T47D (cell line): ENCODE data around the gene SURF6.
"Not testable (repeated sequence)": the region's sequence is repeated elsewhere in the genome, so short reads cannot be mapped to it uniquely, and the experiment has no call there.

Experiments
- DNase-seq, 2 experiments: peaks; one replicate each; pipeline versions ENCODE4 v3.0.0 to v3.0.0-alpha.2; 2011 to 2012; ENCODE audit warnings: low read depth in 1 of 2, low spot score in 1 of 2
- JUND ChIP-seq: IDR thresholded peaks from 2 replicates; pipeline ENCODE4 v1.6.1; 2012; ENCODE audit warnings: low read depth
- in situ Hi-C: cut with HindIII; loops from 2 replicates; pipeline ENCODE4 v1.10.0; 2016; ENCODE audit warnings: low sequenced_read_pairs, low pct_unique_long_range_greater_than_20kb

SURF6 gene

DNA sequence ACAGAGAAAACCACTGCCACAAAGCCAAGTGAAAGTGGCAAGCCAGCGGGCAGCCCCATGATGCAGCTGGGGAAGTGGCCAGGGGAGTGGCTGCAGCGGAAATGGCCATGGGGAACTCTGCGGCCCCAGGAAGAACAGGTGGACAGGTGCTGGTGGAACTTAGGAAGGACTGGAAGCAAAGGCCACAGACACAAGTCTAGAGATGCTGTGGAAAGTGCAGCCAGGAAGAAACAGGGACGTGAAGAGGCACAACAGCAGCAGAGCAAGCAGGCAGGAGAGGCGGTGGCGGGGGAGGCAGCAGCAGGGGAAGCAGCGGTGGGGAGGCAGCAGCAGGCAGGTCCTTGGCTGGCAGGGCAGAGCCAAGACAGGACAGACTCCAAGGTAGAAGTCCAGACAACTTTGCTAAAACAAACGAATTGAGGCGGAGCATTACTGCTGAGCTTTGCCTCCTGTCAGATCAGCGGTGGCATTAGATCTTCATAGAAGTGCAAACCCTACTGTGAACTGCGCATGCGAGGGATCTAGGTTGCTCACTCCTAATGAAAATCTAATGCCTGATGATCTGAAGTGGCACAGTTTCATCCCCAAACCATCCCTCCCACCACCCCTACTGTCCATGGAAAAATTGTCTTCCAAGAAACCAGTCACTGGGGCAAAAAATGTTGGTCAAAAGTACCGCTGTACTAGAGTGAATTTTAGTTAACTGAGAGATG lies 11.8 kb downstream of the SURF6 start:
- in situ Hi-C loops = no loop called here
- no peak for DNase-seq
- TF ChIP-seq JUND = no peak

DNA sequence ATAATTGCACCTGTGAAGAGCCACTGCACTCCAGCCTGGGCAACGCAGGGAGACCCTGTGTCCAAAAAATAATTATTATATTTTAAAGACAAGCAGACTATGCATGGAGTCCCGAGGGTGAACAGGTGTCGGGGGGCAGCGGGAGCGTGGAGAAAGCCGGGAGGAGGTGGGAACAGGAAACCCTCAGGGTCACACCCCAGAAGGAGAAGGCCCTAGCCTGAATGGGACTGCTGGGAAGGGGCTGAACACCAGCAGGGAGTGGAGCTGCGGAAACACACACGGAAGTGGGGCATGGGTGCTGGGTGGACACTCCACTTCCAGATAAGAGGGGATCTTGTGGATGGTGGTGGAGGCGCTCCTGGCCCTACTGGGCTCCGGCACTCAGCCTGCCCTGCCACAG lies 12.8 kb downstream of the SURF6 start:
- no peak for TF ChIP-seq JUND
- in situ Hi-C loops = no loop called here
- no peak for DNase-seq

DNA sequence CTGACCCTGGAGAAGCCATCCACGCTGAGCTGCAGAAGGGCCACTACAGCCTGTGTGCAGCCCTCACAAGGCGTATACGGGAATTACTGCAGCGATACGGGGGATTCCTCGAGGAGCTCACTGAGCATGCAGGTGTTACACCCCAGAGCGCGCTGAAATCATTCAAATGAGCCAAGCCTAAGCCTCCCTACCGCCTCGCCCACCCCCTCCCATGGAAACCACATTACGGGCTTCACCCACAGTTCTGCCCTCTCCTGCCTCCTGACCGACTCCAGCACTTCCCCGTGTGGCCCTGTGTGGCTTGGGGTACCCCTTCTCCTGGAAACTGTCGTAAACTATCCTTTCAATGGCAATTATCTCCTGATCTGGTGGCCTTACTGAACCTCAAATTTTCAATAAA lies 13.3 kb downstream of the SURF6 start:
- no peak for DNase-seq
- in situ Hi-C loops = no loop called here
- no peak for TF ChIP-seq JUND

- TF ChIP-seq JUND = no peak
- in situ Hi-C loops = no loop called here
- no peak for DNase-seq
Measured at GRCh38 chr9:133321411-133321935, 14.5 kb downstream of the SURF6 start.

GRCh38 chr9:133320421-133320881 lies 15.5 kb downstream of the SURF6 start:
- in situ Hi-C loops = no loop called here

DNA sequence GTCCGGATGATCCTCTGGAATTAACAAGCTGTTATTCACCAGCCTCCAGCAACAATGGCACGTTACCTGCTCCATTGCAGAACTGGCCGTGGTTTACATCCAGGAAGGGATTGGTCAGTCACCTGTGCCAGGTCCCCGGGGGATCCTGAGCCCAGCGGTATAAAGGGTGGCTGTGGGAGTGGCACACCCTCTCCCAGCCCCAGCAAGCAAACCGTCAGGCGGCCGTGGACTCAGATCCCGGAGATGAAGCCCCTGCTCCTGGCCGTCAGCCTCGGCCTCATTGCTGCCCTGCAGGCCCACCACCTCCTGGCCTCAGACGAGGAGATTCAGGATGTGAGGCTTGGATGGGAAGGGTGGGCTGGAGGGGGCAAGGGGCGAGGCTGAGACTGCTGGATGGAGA lies 18.4 kb downstream of the SURF6 start:
- in situ Hi-C loops = not testable (repeated sequence)

More at GRCh38 chr9:133320421-133320881, 15.5 kb downstream of the SURF6 start:
- no peak for DNase-seq
- TF ChIP-seq JUND = no peak

DNA sequence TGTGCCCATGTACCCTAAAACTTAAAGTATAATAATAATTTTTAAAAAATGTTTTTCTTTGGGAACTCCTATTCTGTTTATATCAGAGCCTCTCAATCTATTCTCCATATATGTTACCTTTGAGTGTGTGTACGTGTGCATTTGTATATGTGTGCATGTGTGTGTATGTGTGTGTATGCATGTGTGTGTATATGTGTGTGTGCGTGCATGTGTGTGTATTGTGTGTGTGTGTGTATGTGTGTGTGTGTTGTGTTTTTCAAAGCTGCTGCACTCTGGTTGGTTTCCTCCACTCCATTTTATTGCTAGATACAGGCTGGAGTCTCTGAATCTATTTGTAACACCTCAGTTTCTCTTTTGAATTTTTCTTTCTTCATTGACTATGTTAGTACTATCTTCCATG lies 20.0 kb downstream of the SURF6 start:
- DNase-seq = no peak
- in situ Hi-C loops = no loop called here
- TF ChIP-seq JUND = no peak

More for the DNA sequence above, 18.4 kb downstream of the SURF6 start:
- not testable (repeated sequence) for DNase-seq

GRCh38 chr9:133309608-133310007 lies 26.4 kb downstream of the SURF6 start:
- in situ Hi-C loops = no loop called here
- no peak for TF ChIP-seq JUND
- no peak for DNase-seq

DNA sequence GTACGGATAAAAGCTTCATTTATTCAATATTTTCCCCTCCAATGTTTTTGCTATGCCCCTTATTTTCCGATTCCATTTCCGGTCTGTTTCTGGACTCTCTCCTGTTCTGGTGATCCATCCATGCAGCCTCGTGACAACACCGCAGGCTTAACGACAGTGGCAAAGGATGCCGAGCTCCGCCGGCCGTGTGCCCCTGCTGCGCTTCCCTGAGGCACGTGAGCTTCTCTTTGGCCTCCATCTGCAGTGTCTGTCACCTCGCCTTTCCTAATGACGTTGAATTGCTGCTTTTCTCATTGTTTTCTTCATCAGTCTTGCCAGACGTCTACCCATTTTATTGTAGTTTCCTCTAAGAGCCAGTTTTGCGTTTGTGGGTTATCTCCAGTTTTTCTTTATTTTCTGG lies 28.7 kb downstream of the SURF6 start:
- in situ Hi-C loops = no loop called here
- no peak for DNase-seq
- TF ChIP-seq JUND = no peak

DNA sequence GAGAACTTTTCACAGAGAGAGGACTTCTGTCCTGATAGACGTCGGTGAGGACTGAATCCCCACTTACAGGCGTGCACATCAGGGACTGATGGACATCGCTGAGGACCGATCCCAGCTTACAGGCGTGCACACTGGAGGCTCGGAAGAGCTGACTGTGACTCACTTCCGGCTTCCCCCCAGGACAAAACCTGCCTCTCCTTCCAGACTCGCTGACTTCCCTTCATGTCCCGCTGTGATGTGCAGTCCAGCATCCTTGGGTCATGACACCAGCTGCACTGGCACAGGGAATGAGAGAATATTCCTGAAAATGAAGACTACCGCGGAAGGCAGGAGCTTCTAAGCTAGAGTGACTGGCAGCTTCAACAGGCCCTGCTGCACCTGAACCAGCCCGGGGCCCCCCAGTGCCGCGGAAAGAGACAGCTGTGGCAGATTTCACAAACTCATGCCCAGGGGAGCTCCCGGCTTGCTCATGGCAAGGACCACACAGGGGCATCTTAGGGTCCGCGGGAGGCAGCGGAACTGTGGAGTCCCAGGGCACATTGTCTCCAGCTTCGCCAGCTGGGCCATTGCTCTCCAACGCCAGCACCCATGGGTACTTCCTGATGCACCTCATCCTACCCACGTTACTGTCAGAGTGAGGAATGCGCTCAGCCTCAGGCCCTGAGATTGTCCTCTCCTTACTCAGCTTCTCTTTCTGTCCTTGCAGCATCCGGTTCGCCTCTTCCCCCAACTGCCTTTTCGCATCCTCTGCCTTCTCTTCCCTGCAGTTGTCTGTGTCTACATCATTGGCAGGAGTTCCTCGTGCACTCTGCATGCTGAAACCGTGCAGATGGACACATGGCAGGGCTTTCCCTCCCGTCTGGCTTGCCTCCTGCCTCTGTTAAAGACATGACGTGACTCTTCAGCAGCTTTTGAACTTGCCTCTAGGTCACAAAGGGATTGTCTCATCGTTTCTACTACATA lies 29.5 kb downstream of the SURF6 start:
- no peak for DNase-seq
- in situ Hi-C loops = no loop called here
- no peak for TF ChIP-seq JUND

GRCh38 chr9:133305731-133306130 lies 30.3 kb downstream of the SURF6 start:
- in situ Hi-C loops = no loop called here
- no peak for DNase-seq
- no peak for TF ChIP-seq JUND

DNA sequence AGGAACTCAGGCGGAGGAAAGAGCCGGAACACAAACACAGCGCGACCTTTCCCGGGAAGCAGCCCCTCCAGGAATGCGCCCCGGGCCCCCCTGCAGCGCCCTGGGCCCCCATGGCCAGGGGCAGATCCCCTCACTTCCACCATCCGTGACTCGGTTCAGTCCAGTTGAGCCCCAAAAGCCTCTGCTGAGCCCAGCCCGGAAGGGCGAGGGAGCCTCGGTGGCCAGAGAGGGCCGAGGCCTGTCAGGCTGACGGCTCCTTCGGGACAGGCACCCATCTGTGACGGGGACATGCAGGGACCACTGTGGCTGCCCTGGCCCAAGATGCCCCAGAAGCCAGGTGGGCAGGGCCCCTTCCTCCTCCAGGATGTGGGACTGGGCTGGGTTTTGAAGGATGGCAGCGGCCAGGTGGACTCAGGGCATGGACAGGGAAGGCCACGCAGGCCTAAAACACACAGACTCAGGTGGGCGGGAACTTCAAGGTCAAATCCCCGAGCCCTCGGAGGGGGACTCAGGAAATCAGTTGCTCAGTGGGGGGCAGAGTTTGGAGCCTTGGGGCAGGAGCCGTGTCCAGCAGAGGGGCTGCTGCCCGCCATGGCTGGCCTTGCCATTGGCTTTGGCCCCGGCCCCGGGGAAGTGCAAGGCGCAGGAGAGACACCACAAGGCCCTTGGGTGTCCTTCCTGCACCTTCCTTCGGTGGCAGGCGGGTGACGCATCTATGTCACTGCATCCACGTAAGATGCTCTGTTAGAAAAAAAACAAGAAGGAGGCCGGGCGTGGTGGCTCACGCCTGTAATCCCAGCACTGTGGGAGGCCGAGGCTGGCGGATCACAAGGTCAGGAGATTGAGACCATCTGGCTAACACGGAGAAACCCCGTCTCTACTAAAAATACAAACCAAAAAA lies 31.3 kb downstream of the SURF6 start:
- in situ Hi-C loops = no loop called here
- DNase-seq = no peak
- no peak for TF ChIP-seq JUND

DNA sequence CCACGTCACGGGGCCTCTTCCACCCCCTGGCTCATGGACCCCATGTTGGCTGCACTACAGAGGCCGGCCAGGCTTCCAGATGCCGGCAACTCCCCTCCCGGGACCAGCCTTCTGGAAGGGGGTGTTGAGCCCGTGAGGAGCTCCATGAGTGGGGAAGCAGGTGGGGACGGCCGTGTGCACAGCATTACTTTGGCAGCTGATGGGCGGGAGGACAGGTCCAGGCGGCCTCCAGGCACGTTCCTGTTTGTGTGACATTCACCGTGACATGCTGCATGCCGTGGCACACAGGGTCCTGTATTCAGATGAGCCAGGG lies 31.9 kb downstream of the SURF6 start:
- DNase-seq = no peak
- TF ChIP-seq JUND = no peak
- in situ Hi-C loops = no loop called here
